GM12878 (cell line): ENCODE results near the gene ENGASE. TPM values are rescaled to one million over a fixed set of nuclear protein-coding genes. Genes with fewer than 3 reads are reported as not detected.
A peak's percentile ranks its signal among the peaks of the same experiment; 100 is the strongest.

Experiments
- CEBPB ChIP-seq, 2 experiments: fragments of 150-350 bp in 1 of 2; IDR thresholded peaks; 2 replicates each; pipeline ENCODE4 v1.6.1; 2012 to 2014; ENCODE audit warnings: low read depth in 2 of 2, low read length in 2 of 2, borderline replicate concordance in 1 of 2, inconsistent platforms in 1 of 2
- ESRRA ChIP-seq: IDR thresholded peaks from 2 replicates; pipeline ENCODE4 v1.6.1; 2012; ENCODE audit warnings: mild to moderate bottlenecking, low read length, improper control_type of control experiment
- KDM1A ChIP-seq: fragments of 200-600 bp; sonication (generic); IDR thresholded peaks from 2 replicates; pipeline ENCODE4 v1.6.1; 2016; ENCODE audit warnings: borderline replicate concordance
- RELA ChIP-seq: fragments of 450-650 bp; IDR thresholded peaks from 2 replicates; pipeline ENCODE4 v1.8.0; 2014; ENCODE audit warnings: borderline replicate concordance; ENCODE audit not compliant: partially characterized antibody
- SIN3A ChIP-seq: IDR thresholded peaks from 2 replicates; pipeline ENCODE4 v1.6.1; 2012; ENCODE audit warnings: low read depth, low read length, improper control_type of control experiment
- SMC3 ChIP-seq: IDR thresholded peaks from 2 replicates; pipeline ENCODE4 v1.6.1; 2011; ENCODE audit warnings: low read length, improper control_type of control experiment, borderline replicate concordance
- TCF12 ChIP-seq: IDR thresholded peaks from 2 replicates; pipeline ENCODE4 v1.6.1; 2011; ENCODE audit warnings: low read depth, mild to moderate bottlenecking, low read length
- YY1 ChIP-seq: IDR thresholded peaks from 2 replicates; pipeline ENCODE4 v1.6.1; 2011; ENCODE audit warnings: low read depth, mild to moderate bottlenecking, low read length
- polyA plus RNA-seq, 11 experiments: library from polyadenylated mRNA; depleted of rRNA in 4 of 11; unstranded in 6 of 11; stranded (reverse) in 5 of 11; fragments of >200 nt; fragmentation: Nextera tagmentation in 4 of 11; fragmentation: Illumina TruSeq in 1 of 11; extraction: Ambion mirVana in 4 of 11; extraction: Trizol in 1 of 11; gene quantifications; 1 replicate in 1 of 11; 2 replicates in 10 of 11; pipeline versions ENCODE4 v1.2.1 to v1.2.3, GENCODE V29; 2011 to 2016; ENCODE audit warnings: inconsistent platforms in 2 of 11, missing spikeins in 2 of 11, low read depth in 1 of 11
- total RNA-seq, 4 experiments: library from RNA; depleted of rRNA in 3 of 4; stranded (reverse); fragments of >200 nt in 3 of 4; fragmentation: Illumina TruSeq in 1 of 4; extraction: Trizol in 1 of 4; gene quantifications; 2 replicates each; pipeline versions ENCODE4 v1.2.1 to v1.2.3, GENCODE V29; 2013 to 2021
- TF ChIP-seq, protein P1 (sequence below): fragments of 150-350 bp; IDR thresholded peaks from 2 replicates; pipeline ENCODE4 v1.6.1; 2014; ENCODE audit warnings: mild to moderate bottlenecking, low read depth, low read length
- TF ChIP-seq, protein P2 (sequence below): fragments of 450-650 bp; IDR thresholded peaks from 2 replicates; pipeline ENCODE4 v1.6.1; 2017; ENCODE audit warnings: mild to moderate bottlenecking, moderate library complexity
- TF ChIP-seq, protein P3 (sequence below): IDR thresholded peaks from 2 replicates; pipeline ENCODE4 v1.6.1; 2011; ENCODE audit warnings: borderline replicate concordance, low read depth, mild to moderate bottlenecking, moderate library complexity, low read length; ENCODE audit not compliant: insufficient read depth, poor library complexity, severe bottlenecking
- TF ChIP-seq, protein P4 (sequence below), 3 experiments: IDR thresholded peaks in 2 of 3; conservative IDR thresholded peaks in 1 of 3; 2 replicates each; pipeline ENCODE4 v1.5.1; 2011; ENCODE audit warnings: low read depth in 3 of 3, low read length in 3 of 3, mild to moderate bottlenecking in 3 of 3, control low read depth in 2 of 3, moderate library complexity in 2 of 3, inconsistent platforms in 1 of 3, mixed read lengths in 1 of 3; ENCODE audit not compliant: control insufficient read depth in 2 of 3, insufficient read depth in 1 of 3; ENCODE audit errors: extremely low read depth in 1 of 3
- TF ChIP-seq, protein P5 (sequence below): fragments of 450-650 bp; formaldehyde crosslinking; IDR thresholded peaks from 2 replicates; pipeline ENCODE4 v1.5.0; 2022; ENCODE audit warnings: mild to moderate bottlenecking, missing genetic modification characterization
- TF ChIP-seq, protein P6 (sequence below): IDR thresholded peaks from 2 replicates; pipeline ENCODE4 v1.6.1; 2011; ENCODE audit warnings: mild to moderate bottlenecking, low read depth, low read length, moderate library complexity; ENCODE audit not compliant: insufficient replicate concordance

ENGASE gene
- total and polyA plus RNA-seq, 10 of the 15 experiments (the other 5 are each of a cell fraction or from before 2014, with no cell fraction given): 0.18 to 28.9 (median 10.5) TPM

GRCh38 chr17:79045842-79046196 lies 28.8 kb upstream of the ENGASE start (continued):
- TF ChIP-seq, protein P1, sequence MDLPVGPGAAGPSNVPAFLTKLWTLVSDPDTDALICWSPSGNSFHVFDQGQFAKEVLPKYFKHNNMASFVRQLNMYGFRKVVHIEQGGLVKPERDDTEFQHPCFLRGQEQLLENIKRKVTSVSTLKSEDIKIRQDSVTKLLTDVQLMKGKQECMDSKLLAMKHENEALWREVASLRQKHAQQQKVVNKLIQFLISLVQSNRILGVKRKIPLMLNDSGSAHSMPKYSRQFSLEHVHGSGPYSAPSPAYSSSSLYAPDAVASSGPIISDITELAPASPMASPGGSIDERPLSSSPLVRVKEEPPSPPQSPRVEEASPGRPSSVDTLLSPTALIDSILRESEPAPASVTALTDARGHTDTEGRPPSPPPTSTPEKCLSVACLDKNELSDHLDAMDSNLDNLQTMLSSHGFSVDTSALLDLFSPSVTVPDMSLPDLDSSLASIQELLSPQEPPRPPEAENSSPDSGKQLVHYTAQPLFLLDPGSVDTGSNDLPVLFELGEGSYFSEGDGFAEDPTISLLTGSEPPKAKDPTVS: no peak
- TF ChIP-seq CEBPB (IDR thresholded peaks at IDR 0.05; ENCODE audit: borderline replicate concordance in 1 of 2, low read depth in 2 of 2, low read length in 2 of 2) (no peak), TCF12 (no peak), RELA (no peak), SIN3A (no peak), KDM1A (no peak), ESRRA (no peak), YY1 (peak; percentile 52; the same call in 1 of the 2 replicates), SMC3 (peak; percentile 64)
- TF ChIP-seq, protein P2, sequence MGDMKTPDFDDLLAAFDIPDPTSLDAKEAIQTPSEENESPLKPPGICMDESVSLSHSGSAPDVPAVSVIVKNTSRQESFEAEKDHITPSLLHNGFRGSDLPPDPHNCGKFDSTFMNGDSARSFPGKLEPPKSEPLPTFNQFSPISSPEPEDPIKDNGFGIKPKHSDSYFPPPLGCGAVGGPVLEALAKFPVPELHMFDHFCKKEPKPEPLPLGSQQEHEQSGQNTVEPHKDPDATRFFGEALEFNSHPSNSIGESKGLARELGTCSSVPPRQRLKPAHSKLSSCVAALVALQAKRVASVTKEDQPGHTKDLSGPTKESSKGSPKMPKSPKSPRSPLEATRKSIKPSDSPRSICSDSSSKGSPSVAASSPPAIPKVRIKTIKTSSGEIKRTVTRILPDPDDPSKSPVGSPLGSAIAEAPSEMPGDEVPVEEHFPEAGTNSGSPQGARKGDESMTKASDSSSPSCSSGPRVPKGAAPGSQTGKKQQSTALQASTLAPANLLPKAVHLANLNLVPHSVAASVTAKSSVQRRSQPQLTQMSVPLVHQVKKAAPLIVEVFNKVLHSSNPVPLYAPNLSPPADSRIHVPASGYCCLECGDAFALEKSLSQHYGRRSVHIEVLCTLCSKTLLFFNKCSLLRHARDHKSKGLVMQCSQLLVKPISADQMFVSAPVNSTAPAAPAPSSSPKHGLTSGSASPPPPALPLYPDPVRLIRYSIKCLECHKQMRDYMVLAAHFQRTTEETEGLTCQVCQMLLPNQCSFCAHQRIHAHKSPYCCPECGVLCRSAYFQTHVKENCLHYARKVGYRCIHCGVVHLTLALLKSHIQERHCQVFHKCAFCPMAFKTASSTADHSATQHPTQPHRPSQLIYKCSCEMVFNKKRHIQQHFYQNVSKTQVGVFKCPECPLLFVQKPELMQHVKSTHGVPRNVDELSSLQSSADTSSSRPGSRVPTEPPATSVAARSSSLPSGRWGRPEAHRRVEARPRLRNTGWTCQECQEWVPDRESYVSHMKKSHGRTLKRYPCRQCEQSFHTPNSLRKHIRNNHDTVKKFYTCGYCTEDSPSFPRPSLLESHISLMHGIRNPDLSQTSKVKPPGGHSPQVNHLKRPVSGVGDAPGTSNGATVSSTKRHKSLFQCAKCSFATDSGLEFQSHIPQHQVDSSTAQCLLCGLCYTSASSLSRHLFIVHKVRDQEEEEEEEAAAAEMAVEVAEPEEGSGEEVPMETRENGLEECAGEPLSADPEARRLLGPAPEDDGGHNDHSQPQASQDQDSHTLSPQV: no peak
- TF ChIP-seq, protein P3, sequence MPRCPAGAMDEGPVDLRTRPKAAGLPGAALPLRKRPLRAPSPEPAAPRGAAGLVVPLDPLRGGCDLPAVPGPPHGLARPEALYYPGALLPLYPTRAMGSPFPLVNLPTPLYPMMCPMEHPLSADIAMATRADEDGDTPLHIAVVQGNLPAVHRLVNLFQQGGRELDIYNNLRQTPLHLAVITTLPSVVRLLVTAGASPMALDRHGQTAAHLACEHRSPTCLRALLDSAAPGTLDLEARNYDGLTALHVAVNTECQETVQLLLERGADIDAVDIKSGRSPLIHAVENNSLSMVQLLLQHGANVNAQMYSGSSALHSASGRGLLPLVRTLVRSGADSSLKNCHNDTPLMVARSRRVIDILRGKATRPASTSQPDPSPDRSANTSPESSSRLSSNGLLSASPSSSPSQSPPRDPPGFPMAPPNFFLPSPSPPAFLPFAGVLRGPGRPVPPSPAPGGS: no peak
- TF ChIP-seq, protein P4, sequence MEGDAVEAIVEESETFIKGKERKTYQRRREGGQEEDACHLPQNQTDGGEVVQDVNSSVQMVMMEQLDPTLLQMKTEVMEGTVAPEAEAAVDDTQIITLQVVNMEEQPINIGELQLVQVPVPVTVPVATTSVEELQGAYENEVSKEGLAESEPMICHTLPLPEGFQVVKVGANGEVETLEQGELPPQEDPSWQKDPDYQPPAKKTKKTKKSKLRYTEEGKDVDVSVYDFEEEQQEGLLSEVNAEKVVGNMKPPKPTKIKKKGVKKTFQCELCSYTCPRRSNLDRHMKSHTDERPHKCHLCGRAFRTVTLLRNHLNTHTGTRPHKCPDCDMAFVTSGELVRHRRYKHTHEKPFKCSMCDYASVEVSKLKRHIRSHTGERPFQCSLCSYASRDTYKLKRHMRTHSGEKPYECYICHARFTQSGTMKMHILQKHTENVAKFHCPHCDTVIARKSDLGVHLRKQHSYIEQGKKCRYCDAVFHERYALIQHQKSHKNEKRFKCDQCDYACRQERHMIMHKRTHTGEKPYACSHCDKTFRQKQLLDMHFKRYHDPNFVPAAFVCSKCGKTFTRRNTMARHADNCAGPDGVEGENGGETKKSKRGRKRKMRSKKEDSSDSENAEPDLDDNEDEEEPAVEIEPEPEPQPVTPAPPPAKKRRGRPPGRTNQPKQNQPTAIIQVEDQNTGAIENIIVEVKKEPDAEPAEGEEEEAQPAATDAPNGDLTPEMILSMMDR (IDR thresholded peaks at IDR 0.05 in 2 of 3, conservative IDR thresholded peaks at IDR 0.05 in 1 of 3; ENCODE audit: control insufficient read depth in 2 of 3, extremely low read depth in 1 of 3, insufficient read depth in 1 of 3, low read depth in 3 of 3, low read length in 3 of 3): peak; percentile 90 to 97 (median 92)
- TF ChIP-seq, protein P5, sequence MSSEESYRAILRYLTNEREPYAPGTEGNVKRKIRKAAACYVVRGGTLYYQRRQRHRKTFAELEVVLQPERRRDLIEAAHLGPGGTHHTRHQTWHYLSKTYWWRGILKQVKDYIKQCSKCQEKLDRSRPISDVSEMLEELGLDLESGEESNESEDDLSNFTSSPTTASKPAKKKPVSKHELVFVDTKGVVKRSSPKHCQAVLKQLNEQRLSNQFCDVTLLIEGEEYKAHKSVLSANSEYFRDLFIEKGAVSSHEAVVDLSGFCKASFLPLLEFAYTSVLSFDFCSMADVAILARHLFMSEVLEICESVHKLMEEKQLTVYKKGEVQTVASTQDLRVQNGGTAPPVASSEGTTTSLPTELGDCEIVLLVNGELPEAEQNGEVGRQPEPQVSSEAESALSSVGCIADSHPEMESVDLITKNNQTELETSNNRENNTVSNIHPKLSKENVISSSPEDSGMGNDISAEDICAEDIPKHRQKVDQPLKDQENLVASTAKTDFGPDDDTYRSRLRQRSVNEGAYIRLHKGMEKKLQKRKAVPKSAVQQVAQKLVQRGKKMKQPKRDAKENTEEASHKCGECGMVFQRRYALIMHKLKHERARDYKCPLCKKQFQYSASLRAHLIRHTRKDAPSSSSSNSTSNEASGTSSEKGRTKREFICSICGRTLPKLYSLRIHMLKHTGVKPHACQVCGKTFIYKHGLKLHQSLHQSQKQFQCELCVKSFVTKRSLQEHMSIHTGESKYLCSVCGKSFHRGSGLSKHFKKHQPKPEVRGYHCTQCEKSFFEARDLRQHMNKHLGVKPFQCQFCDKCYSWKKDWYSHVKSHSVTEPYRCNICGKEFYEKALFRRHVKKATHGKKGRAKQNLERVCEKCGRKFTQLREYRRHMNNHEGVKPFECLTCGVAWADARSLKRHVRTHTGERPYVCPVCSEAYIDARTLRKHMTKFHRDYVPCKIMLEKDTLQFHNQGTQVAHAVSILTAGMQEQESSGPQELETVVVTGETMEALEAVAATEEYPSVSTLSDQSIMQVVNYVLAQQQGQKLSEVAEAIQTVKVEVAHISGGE (CRISPR knock-in tag): no peak
- TF ChIP-seq, protein P6, sequence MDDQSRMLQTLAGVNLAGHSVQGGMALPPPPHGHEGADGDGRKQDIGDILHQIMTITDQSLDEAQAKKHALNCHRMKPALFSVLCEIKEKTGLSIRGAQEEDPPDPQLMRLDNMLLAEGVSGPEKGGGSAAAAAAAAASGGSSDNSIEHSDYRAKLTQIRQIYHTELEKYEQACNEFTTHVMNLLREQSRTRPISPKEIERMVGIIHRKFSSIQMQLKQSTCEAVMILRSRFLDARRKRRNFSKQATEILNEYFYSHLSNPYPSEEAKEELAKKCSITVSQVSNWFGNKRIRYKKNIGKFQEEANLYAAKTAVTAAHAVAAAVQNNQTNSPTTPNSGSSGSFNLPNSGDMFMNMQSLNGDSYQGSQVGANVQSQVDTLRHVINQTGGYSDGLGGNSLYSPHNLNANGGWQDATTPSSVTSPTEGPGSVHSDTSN: no peak
- TF ChIP-seq, all 136 proteins: peak for 4
